ENCODE results near the gene TMEM120B. TPM values are rescaled to one million over a fixed set of nuclear protein-coding genes. Genes with fewer than 3 reads are reported as not detected.

Gene TMEM120B
- total RNA-seq, 6 donors from 2014 or later, result 8.9 to 23.0 (median 14.2) TPM

GRCh38 chr12:121810833-121811433 is 98.4 kb downstream of the TMEM120B start:
- H3K4me1 ChIP-seq, result peaks cover 52 to 66% (median 55%) of the 10 kb centered on the region in 4 donors

GRCh38 chr12:121811434-121812319 is 99.1 kb downstream of the TMEM120B start:
- TF ChIP-seq CTCF (IDR thresholded peaks at IDR 0.05), result peak; percentile 96 to 99 (median 98)
- peak in 1 of 2 donors; percentile 5 for TF ChIP-seq POLR2AphosphoS5 (IDR thresholded peaks at IDR 0.05)
- TF ChIP-seq EP300 (IDR thresholded peaks at IDR 0.05), result no peak
- Histone ChIP-seq H3K4me1 (peaks cover 45 to 58% (median 47%) of the 10 kb centered on the region in 4 donors), H3K4me3 (peak overlapping the region; percentile 50 to 72 (median 62)), H3K27me3 (no peaks in the 10 kb centered on the region), H3K27ac (peak overlapping the region; percentile 70 to 83 (median 78)), H3K9me3 (no peaks in the 10 kb centered on the region), H3K36me3 (peaks cover 27 to 70% (median 60%) of the 10 kb centered on the region in 4 donors)
- WGBS, 2 donors, result 7 to 17% methylated on average over 7 to 26 of the region's 46 CpGs
- peak; percentile 81 to 97 for DNase-seq
- ATAC-seq (ENCODE audit: low FRiP score in 2 of 2), result peak; percentile 92 to 96

More at GRCh38 chr12:121810833-121811433, 98.4 kb downstream of the TMEM120B start:
- peak overlapping the region in 2 of 4 donors; percentile 67 to 72 for H3K4me3 ChIP-seq
- no peaks in the 10 kb centered on the region for H3K9me3 ChIP-seq
- H3K27ac ChIP-seq, result peak overlapping the region in 3 of 4 donors; percentile 78 to 83 (median 78)
- ATAC-seq (ENCODE audit: low FRiP score in 2 of 2), result no peak
- peaks cover 20 to 63% (median 53%) of the 10 kb centered on the region in 4 donors for H3K36me3 ChIP-seq
- TF ChIP-seq EP300 (IDR thresholded peaks at IDR 0.05) (no peak), POLR2AphosphoS5 (IDR thresholded peaks at IDR 0.05) (no peak), POLR2A (IDR thresholded peaks at IDR 0.05) (no peak), CTCF (IDR thresholded peaks at IDR 0.05) (no peak)
- no peak for DNase-seq
- H3K27me3 ChIP-seq, result no peaks in the 10 kb centered on the region
- 53 to 61% methylated on average over 6 of the region's 6 CpGs for whole genome bisulfite sequencing, 2 donors

- peaks cover 34 to 72% (median 67%) of the 10 kb centered on the region in 4 donors for H3K36me3 ChIP-seq
These were observed 99.8 kb downstream of the TMEM120B start for GRCh38 chr12:121812320-121812871.

More at GRCh38 chr12:121812320-121812871, 99.8 kb downstream of the TMEM120B start:
- TF ChIP-seq EP300 (IDR thresholded peaks at IDR 0.05) (no peak), CTCF (IDR thresholded peaks at IDR 0.05) (peak in 3 of 6 experiments; percentile 15 to 48 (median 28)), POLR2AphosphoS5 (IDR thresholded peaks at IDR 0.05) (no peak), POLR2A (IDR thresholded peaks at IDR 0.05) (peak in 1 of 4 donors; percentile 21)
- peak; percentile 87 to 94 for ATAC-seq (ENCODE audit: low FRiP score in 2 of 2)
- no peaks in the 10 kb centered on the region for H3K27me3 ChIP-seq
- peaks cover 39 to 51% (median 42%) of the 10 kb centered on the region in 4 donors for H3K4me1 ChIP-seq
- 22 to 38% methylated on average over 8 to 25 of the region's 26 CpGs for WGBS, 2 donors
- peak overlapping the region; percentile 50 to 72 (median 62) for H3K4me3 ChIP-seq
- no peaks in the 10 kb centered on the region for H3K9me3 ChIP-seq
- H3K27ac ChIP-seq, result peak overlapping the region; percentile 20 to 83 (median 78)
- peak; percentile 78 to 95 for DNase-seq

All from upper lobe of left lung (tissue), 6 donors.